Activated B cell treated with CpG ODN at 0.5 μM for 24 hours (primary cell): ENCODE results near the gene CARS1. TPM values are rescaled to one million over a fixed set of nuclear protein-coding genes. Genes with fewer than 3 reads are reported as not detected.

Experiments used
- ATAC-seq: fragments of 200-7000 bp; cut with Tn5 transposase; one replicate; pipeline ENCODE4 v1.10.0; 2021; ENCODE audit warnings: low read depth, mild to moderate bottlenecking, moderate library complexity
- CTCF ChIA-PET: fragments of 350-600 bp; sonication (Branson Sonifier 250); formaldehyde crosslinking; loops from one replicate; lab custom pipeline; 2021; ENCODE audit warnings: antibody characterized with exemption; lab: Charles Lee
- POLR2A ChIA-PET: fragments of 350-600 bp; sonication (Branson Sonifier 250); formaldehyde crosslinking; loops from one replicate; lab custom pipeline; 2021; ENCODE audit warnings: antibody characterized with exemption; lab: Charles Lee
- DNase-seq: peaks from one replicate; pipeline ENCODE4 v3.0.0; 2022
- H3K27ac Mint-ChIP-seq: one replicate; pipeline ENCODE4 v1.8.0; 2020; ENCODE audit warnings: mixed read lengths
- H3K27me3 Mint-ChIP-seq: one replicate; pipeline ENCODE4 v1.8.0; 2021; ENCODE audit warnings: mixed read lengths
- H3K36me3 Mint-ChIP-seq: one replicate; pipeline ENCODE4 v1.8.0; 2021; ENCODE audit warnings: low read depth, mixed read lengths
- H3K4me1 Mint-ChIP-seq: one replicate; pipeline ENCODE4 v1.8.0; 2021; ENCODE audit warnings: mixed read lengths
- H3K4me3 Mint-ChIP-seq: one replicate; pipeline ENCODE4 v1.8.0; 2020; ENCODE audit warnings: mild to moderate bottlenecking, mixed read lengths
- H3K9me3 Mint-ChIP-seq: one replicate; pipeline ENCODE4 v1.8.0; 2020; ENCODE audit warnings: mixed read lengths
- intact Hi-C: fragments of 100-400 bp; cut with micrococcal nuclease; formaldehyde crosslinking; loops from one replicate; pipeline ENCODE4 v1.15.1; 2024
- total RNA-seq: library from RNA; stranded (reverse); gene quantifications from 2 replicates; pipeline ENCODE4 v1.2.3, GENCODE V29; 2022
- TF ChIP-seq, protein P1 (sequence below): fragments of 200-600 bp; IDR thresholded peaks from one replicate; pipeline ENCODE4 v1.8.0; 2022; ENCODE audit warnings: antibody characterized with exemption, mild to moderate bottlenecking

The CARS1 gene
- total RNA-seq, 1 donor from 2014 or later: 110 TPM

DNA sequence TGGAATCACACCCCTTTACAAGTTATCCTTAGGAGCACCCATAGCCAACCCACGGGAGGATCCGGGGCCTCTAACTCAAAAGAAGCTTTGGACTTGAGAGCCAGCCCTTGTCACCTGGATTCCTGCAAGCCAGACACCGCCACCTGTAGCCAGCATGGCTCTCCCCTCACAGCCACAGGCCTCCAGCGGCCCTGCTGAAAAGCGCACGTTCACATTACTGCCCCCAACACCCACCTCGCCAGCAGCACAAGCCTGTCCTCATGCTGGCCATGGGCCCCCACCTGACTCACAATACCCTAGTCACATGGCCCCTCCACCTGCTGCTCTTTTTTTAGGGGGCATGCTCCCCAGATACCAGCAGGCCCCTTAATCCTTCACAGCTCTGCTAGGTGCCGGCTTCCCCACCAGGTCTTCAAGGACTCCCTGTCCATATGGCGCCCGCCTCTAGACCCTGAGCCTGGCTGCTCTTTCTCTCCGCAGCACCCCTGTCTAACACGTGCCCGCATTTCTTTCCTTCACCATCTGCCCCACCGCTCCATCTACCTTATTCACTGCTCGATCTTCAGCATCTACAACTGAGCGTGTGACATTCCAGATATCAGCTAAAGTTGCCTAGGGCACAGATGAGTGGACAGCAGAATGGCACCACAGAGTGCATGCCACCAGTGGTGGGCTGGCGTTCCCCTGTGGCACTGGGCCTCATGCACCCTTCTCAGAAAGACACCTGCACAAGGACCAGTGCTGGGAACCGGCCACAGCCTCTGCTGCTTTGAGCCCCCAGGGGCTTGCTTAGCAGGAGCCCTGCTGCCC is 6.6 kb downstream of the CARS1 start:
- no peak for DNase-seq
- Mint-ChIP-seq H3K9me3 (no peaks in the 10 kb centered on the region), H3K4me3 (peak overlapping the region; percentile 3), H3K4me1 (peaks cover 53% of the 10 kb centered on the region), H3K27me3 (no peaks in the 10 kb centered on the region), H3K27ac (peak overlapping the region; percentile 93), H3K36me3 (peaks cover 47% of the 10 kb centered on the region)
- ChIA-PET POLR2A (interaction anchor here (0.7 to 2.5 kb wide), 5 partner anchors 15 to 1070 kb away, joined by 3 to 13 read pairs (median 3); partner anchors contain the start of gene NAP1L4), CTCF (interaction anchor here (1.0 to 5.9 kb wide), 4 partner anchors 13 to 517 kb away, joined by 4 to 80 read pairs (median 4); no protein-coding TSS in a partner anchor)
- no peak for ATAC-seq
- TF ChIP-seq, protein P1, sequence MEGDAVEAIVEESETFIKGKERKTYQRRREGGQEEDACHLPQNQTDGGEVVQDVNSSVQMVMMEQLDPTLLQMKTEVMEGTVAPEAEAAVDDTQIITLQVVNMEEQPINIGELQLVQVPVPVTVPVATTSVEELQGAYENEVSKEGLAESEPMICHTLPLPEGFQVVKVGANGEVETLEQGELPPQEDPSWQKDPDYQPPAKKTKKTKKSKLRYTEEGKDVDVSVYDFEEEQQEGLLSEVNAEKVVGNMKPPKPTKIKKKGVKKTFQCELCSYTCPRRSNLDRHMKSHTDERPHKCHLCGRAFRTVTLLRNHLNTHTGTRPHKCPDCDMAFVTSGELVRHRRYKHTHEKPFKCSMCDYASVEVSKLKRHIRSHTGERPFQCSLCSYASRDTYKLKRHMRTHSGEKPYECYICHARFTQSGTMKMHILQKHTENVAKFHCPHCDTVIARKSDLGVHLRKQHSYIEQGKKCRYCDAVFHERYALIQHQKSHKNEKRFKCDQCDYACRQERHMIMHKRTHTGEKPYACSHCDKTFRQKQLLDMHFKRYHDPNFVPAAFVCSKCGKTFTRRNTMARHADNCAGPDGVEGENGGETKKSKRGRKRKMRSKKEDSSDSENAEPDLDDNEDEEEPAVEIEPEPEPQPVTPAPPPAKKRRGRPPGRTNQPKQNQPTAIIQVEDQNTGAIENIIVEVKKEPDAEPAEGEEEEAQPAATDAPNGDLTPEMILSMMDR: no peak
- intact Hi-C loops: loop anchor here (1.0 to 10.0 kb wide), 2 partner anchors 41 to 1044 kb away; partner anchors contain the start of gene RRM1

DNA sequence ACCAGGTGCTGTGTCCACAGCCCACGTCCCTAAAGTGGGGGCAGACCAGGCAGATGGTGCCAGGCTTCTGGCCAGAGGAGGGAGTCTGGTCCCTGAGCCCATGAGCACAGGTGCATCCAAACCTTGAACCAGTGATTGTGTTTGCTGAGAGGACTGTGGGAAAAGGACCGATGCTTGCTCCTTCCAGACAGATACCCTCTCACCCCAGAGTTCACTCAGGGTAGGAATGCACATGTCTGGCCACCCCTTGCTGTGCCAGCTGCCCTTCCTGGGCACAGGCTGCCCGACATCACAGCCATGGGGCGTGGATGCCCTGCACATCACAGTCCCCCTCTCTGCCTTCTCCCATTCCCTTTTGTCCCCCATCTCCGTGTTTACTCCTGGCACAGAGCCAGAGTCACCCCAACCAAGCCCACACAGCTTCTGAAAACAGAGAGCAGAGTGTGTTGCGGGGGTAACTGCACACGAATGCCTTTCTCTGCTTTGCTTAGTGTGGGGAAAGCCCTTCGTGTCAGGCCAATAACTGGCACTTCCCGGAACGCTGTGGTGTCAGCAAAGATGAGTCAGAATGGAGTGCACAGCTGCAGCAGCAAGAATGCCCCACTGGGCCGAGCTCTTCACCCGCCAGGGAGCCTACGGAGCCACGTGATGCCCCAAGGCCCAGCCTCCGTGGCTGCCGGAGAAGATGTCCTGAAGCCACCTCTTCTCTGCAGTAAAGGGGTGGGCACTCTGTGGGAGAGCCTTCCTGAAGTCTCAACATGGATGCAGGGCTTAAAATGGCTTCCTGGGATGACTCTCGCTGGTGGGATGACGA is 7.6 kb downstream of the CARS1 start:
- TF ChIP-seq, protein P1: no peak
- Mint-ChIP-seq H3K36me3 (peaks cover 51% of the 10 kb centered on the region), H3K4me3 (peak overlapping the region; percentile 80), H3K4me1 (peaks cover 47% of the 10 kb centered on the region), H3K9me3 (no peaks in the 10 kb centered on the region), H3K27me3 (no peaks in the 10 kb centered on the region), H3K27ac (peak overlapping the region; percentile 93)
- POLR2A ChIA-PET: interaction anchor here (0.7 to 2.5 kb wide), 8 partner anchors 14 to 1070 kb away, joined by 3 to 13 read pairs (median 3); partner anchors contain the start of gene NAP1L4
- intact Hi-C loops: loop anchor here (1.0 to 10.0 kb wide), 4 partner anchors 8 to 1045 kb away; partner anchors contain the start of genes CARS1, NAP1L4 and RRM1
- peak; percentile 60 for DNase-seq
- CTCF ChIA-PET: interaction anchor here (1.0 to 5.9 kb wide), 6 partner anchors 10 to 516 kb away, joined by 3 to 80 read pairs (median 4); no protein-coding TSS in a partner anchor
- ATAC-seq: peak; percentile 92

DNA sequence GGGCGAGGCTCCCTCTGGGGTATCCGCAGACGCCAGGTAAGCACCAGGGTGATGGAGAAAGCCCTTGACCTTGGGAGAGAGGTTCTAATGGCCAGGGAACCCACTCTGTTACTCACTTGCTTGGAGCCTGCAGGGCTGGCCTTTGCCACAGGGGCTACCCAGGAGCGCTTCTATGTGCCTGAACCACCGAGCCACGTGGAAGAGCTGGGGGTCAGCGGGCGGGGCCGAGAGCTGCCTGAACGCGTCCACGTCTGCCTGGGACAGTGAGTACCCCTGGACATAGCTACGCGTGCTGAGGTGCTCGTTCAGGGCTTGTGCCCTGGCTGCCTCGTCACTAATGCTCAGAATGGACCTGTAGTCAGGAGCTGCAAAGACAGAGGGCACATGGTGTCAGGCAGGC is 9.6 kb downstream of the CARS1 start:
- TF ChIP-seq, protein P1: no peak
- Mint-ChIP-seq H3K9me3 (no peaks in the 10 kb centered on the region), H3K27ac (no peak overlapping the region), H3K27me3 (no peaks in the 10 kb centered on the region), H3K4me3 (no peak overlapping the region), H3K36me3 (peaks cover 56% of the 10 kb centered on the region), H3K4me1 (peaks cover 37% of the 10 kb centered on the region)
- intact Hi-C loops: no loop called here
- ATAC-seq (no peak), DNase-seq (no peak)
- ChIA-PET CTCF (interaction anchor here (1.6 to 5.9 kb wide), 2 partner anchors 10 to 43 kb away, joined by 6 to 80 read pairs; no protein-coding TSS in a partner anchor), POLR2A (interaction anchor here (1.2 kb wide), 1 partner anchor 11 kb away, joined by 6 read pairs; no protein-coding TSS in a partner anchor)

DNA sequence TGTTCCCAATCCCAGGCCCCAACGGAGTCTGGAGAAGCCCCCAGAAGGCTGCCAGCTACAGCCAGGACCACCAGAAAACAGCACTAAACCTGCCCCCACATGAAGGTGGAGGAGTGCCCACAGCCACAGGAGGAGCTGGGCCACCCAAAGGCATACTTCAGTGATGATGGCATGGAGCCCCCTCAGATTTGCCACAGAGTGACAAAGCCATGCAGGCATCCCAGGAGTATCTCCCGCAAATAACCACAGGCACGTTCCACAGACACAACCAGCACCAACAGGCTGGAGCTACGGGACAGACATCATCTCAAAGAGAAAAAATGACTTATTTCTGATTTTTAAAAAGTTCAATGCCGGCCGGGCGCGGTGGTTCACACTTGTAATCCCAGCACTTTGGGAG is 10.6 kb downstream of the CARS1 start:
- CTCF ChIA-PET: interaction anchor here (1.0 to 5.9 kb wide), 2 partner anchors 9 to 44 kb away, joined by 4 to 80 read pairs; no protein-coding TSS in a partner anchor
- ATAC-seq: no peak
- Mint-ChIP-seq H3K4me1 (peaks cover 28% of the 10 kb centered on the region), H3K9me3 (no peaks in the 10 kb centered on the region), H3K36me3 (peaks cover 62% of the 10 kb centered on the region), H3K4me3 (no peak overlapping the region), H3K27ac (no peak overlapping the region), H3K27me3 (no peaks in the 10 kb centered on the region)
- no peak for DNase-seq
- intact Hi-C loops: no loop called here
- TF ChIP-seq, protein P1: no peak
- POLR2A ChIA-PET: interaction anchor here (1.2 kb wide), 1 partner anchor 10 kb away, joined by 6 read pairs; no protein-coding TSS in a partner anchor
